SIG-M5 treated with dmso at 0.1 percent for 504 hours (cell line): Measurements from ENCODE around the gene KIF25.
"Not testable (repeated sequence)": the region's sequence is repeated elsewhere in the genome, so short reads cannot be mapped to it uniquely, and the experiment has no call there.

Experiments used
- DNase-seq: peaks from one replicate; lab custom pipeline; 2025; ENCODE audit not compliant: unreplicated experiment; lab: John Stamatoyannopoulos, UW

KIF25 gene

GRCh38 chr6:168063431-168063830 is 66.0 kb downstream of the KIF25 start:
- no peak for DNase-seq

- no peak for DNase-seq
Measured at GRCh38 chr6:168064226-168064807, 66.8 kb downstream of the KIF25 start.

- DNase-seq = no peak
Measured at GRCh38 chr6:168067081-168067759, 69.7 kb downstream of the KIF25 start.

- no peak for DNase-seq
Measured at GRCh38 chr6:168070804-168071203, 73.3 kb downstream of the KIF25 start.

- DNase-seq = no peak
Measured at GRCh38 chr6:168071620-168072019, 74.1 kb downstream of the KIF25 start.

GRCh38 chr6:168072261-168072660 is 74.8 kb downstream of the KIF25 start:
- DNase-seq = no peak

- DNase-seq = no peak
Measured at GRCh38 chr6:168072730-168073129, 75.3 kb downstream of the KIF25 start.

- no peak for DNase-seq
Measured at GRCh38 chr6:168073937-168074730, 76.7 kb downstream of the KIF25 start.

- DNase-seq = no peak
Measured at GRCh38 chr6:168075216-168075615, 77.7 kb downstream of the KIF25 start.

GRCh38 chr6:168075787-168076202 is 78.3 kb downstream of the KIF25 start:
- no peak for DNase-seq

- DNase-seq = not testable (repeated sequence)
Measured at GRCh38 chr6:168077401-168077800, 79.9 kb downstream of the KIF25 start.

GRCh38 chr6:168078175-168078942 is 80.9 kb downstream of the KIF25 start:
- DNase-seq = no peak

- no peak for DNase-seq
Measured at GRCh38 chr6:168078943-168079405, 81.5 kb downstream of the KIF25 start, which contains the start of gene FRMD1. TSS of gene FRMD1 (minus strand) at chr6:168079212. CDS start at chr6:168079094, 118 bp downstream.

GRCh38 chr6:168080393-168081077 is 83.1 kb downstream of the KIF25 start:
- no peak for DNase-seq

- DNase-seq = no peak
Measured at GRCh38 chr6:168081858-168082546, 84.5 kb downstream of the KIF25 start.

GRCh38 chr6:168082860-168083513 is 85.5 kb downstream of the KIF25 start:
- DNase-seq = no peak

GRCh38 chr6:168083514-168083885 is 86.0 kb downstream of the KIF25 start:
- DNase-seq = no peak

GRCh38 chr6:168084465-168085160 is 87.1 kb downstream of the KIF25 start:
- DNase-seq = no peak

- DNase-seq = no peak
Measured at GRCh38 chr6:168086066-168086465, 88.6 kb downstream of the KIF25 start.
